Spleen (tissue), 11 donors: Measurements from ENCODE around the gene LMF1. TPM values are rescaled to one million over a fixed set of nuclear protein-coding genes. Genes with fewer than 3 reads are reported as not detected.
"Not testable (repeated sequence)": the region's sequence is repeated elsewhere in the genome, so short reads cannot be mapped to it uniquely, and the experiment has no call there.

Experiments used
- DNase-seq: peaks from one replicate; pipeline ENCODE4 v3.0.0-alpha.2; 2020
- H3K27ac ChIP-seq, 8 donors: fragments of 200-600 bp; sonication (generic) in 7 of 8; 1 replicate in 4 of 8; 2 replicates in 4 of 8; pipeline versions ENCODE4 v1.5.0 to v1.8.0; 2016 to 2021; ENCODE audit warnings: inconsistent platforms in 4 of 8, mild to moderate bottlenecking in 4 of 8, moderate library complexity in 1 of 8
- H3K27me3 ChIP-seq, 7 donors: fragments of 200-600 bp; sonication (generic) in 6 of 7; replicated peaks in 1 of 7; 1 replicate in 4 of 7; 2 replicates in 3 of 7; pipeline versions ENCODE4 v1.5.0 to v1.8.0; 2016 to 2021; ENCODE audit warnings: inconsistent platforms in 3 of 7, mild to moderate bottlenecking in 1 of 7
- H3K36me3 ChIP-seq, 6 donors: fragments of 200-600 bp; sonication (generic) in 5 of 6; 1 replicate in 4 of 6; 2 replicates in 2 of 6; pipeline versions ENCODE4 v1.5.0 to v1.8.0; 2016 to 2021; ENCODE audit warnings: inconsistent platforms in 2 of 6
- H3K4me1 ChIP-seq, 6 donors: fragments of 200-600 bp; sonication (generic) in 5 of 6; 1 replicate in 3 of 6; 2 replicates in 3 of 6; pipeline versions ENCODE4 v1.5.0 to v1.8.0; 2016 to 2021; ENCODE audit warnings: inconsistent platforms in 3 of 6
- H3K4me3 ChIP-seq, 8 donors: fragments of 200-600 bp; sonication (generic) in 7 of 8; 1 replicate in 4 of 8; 2 replicates in 4 of 8; pipeline versions ENCODE4 v1.5.0 to v1.8.0; 2016 to 2021; ENCODE audit warnings: inconsistent platforms in 4 of 8, mild to moderate bottlenecking in 4 of 8, moderate library complexity in 2 of 8
- H3K9me3 ChIP-seq, 8 donors: fragments of 200-600 bp; sonication (generic) in 7 of 8; 1 replicate in 4 of 8; 2 replicates in 4 of 8; pipeline versions ENCODE4 v1.5.0 to v1.8.0; 2016 to 2021; ENCODE audit warnings: inconsistent platforms in 4 of 8
- CTCF ChIP-seq, 11 experiments: fragments of 200-600 bp in 7 of 11; fragments of 450-650 bp in 4 of 11; sonication (generic) in 4 of 11; IDR thresholded peaks in 8 of 11; conservative IDR thresholded peaks in 3 of 11; 1 replicate in 7 of 11; 2 replicates in 4 of 11; pipeline versions ENCODE4 v1.4.0 to v1.8.0; 2016 to 2021; ENCODE audit warnings: antibody characterized with exemption in 11 of 11, inconsistent platforms in 4 of 11, mild to moderate bottlenecking in 1 of 11
- POLR2A ChIP-seq, 3 donors: fragments of 450-650 bp; IDR thresholded peaks; one replicate each; pipeline ENCODE4 v1.5.1; 2017; ENCODE audit warnings: antibody characterized with exemption in 3 of 3, mild to moderate bottlenecking in 1 of 3
- POLR2AphosphoS5 ChIP-seq, 3 donors: sonication (generic); formaldehyde crosslinking; IDR thresholded peaks; one replicate each; pipeline ENCODE4 v1.5.1; 2017; ENCODE audit warnings: antibody characterized with exemption in 3 of 3
- WGBS, 5 donors: extraction: QIAGEN DNeasy Blood & Tissue Kit in 3 of 5; methylation state at CpG; one replicate each; pipeline versions ENCODE4 v1.1.5 to v1.1.7; 2013 to 2018; 5-methylcytosine and 5-hydroxymethylcytosine counted together
- intact Hi-C: fragments of 100-400 bp; cut with DNase I; formaldehyde crosslinking; loops from one replicate; pipeline ENCODE4 v1.15.0; 2023; ENCODE audit warnings: low total_unique reads
- polyA plus RNA-seq, 3 donors: library from polyadenylated mRNA; stranded (reverse); fragments of 200-250 nt; gene quantifications; one replicate each; pipeline ENCODE4 v1.2.1, GENCODE V29; 2013
- total RNA-seq, 7 donors: library from RNA; depleted of rRNA in 3 of 7; stranded (reverse); fragments of >200 nt in 3 of 7; fragmentation: NEBNext Ultra II Directional in 4 of 7; extraction: Animal tissue kit (Norgen Biotek cat#: 25700) in 4 of 7; gene quantifications; one replicate each; pipeline versions ENCODE4 v1.1.0 to v1.2.1, GENCODE V29; 2016 to 2021
- donor health status: healthy with polysubstance abuse.
- donor health status: DM: no; HTN: no; CAD: no; lungs with moderate emphysema.
- donor health status: DM: no; HTN: no; CAD: no.
- donor health status: Bipolar disorder and iron deficiency.
- donor health status: healthy.
- donor health status: DM: no; HTN: no; CAD: no.
- donor health status: DM: yes; HTN: yes; CAD: no.

LMF1 gene
- total and polyA plus RNA-seq, 10 donors, result 10.4 to 57.6 (median 32.5) TPM

- H3K36me3 ChIP-seq, result peaks cover 0 to 46% (median 5%) of the 10 kb centered on the region in 6 donors
- peaks cover 9 to 37% (median 31%) of the 10 kb centered on the region in 8 donors for H3K9me3 ChIP-seq
- no peaks in the 10 kb centered on the region for H3K27me3 ChIP-seq
- no peak overlapping the region for H3K4me3 ChIP-seq
- no peak for DNase-seq
- peaks cover 0 to 8% (median 0%) of the 10 kb centered on the region in 6 donors for H3K4me1 ChIP-seq
- TF ChIP-seq POLR2AphosphoS5 (IDR thresholded peaks at IDR 0.05), result no peak
- TF ChIP-seq POLR2A (IDR thresholded peaks at IDR 0.05), result no peak
- TF ChIP-seq CTCF (IDR thresholded peaks at IDR 0.05 in 8 of 11, conservative IDR thresholded peaks at IDR 0.05 in 3 of 11), result no peak
- intact Hi-C loops, result no loop called here
- H3K27ac ChIP-seq, result no peak overlapping the region
- WGBS, 5 donors, result 89 to 92% (median 91%) methylated on average over 5 of the region's 5 CpGs
Measured at GRCh38 chr16:884232-884631, 86.6 kb downstream of the LMF1 start.

- no peak for TF ChIP-seq POLR2A (IDR thresholded peaks at IDR 0.05)
- no peak for TF ChIP-seq CTCF (IDR thresholded peaks at IDR 0.05 in 8 of 11, conservative IDR thresholded peaks at IDR 0.05 in 3 of 11)
- TF ChIP-seq POLR2AphosphoS5 (IDR thresholded peaks at IDR 0.05), result no peak
- intact Hi-C loops, result no loop called here
- H3K9me3 ChIP-seq, result peaks cover 9 to 37% (median 31%) of the 10 kb centered on the region in 8 donors
- H3K27me3 ChIP-seq, result no peaks in the 10 kb centered on the region
- peaks cover 0 to 43% (median 5%) of the 10 kb centered on the region in 6 donors for H3K36me3 ChIP-seq
- no peak overlapping the region for H3K4me3 ChIP-seq
- H3K27ac ChIP-seq, result no peak overlapping the region
- DNase-seq, result no peak
- peaks cover 0 to 8% (median 0%) of the 10 kb centered on the region in 6 donors for H3K4me1 ChIP-seq
- WGBS, 5 donors, result 91 to 96% (median 95%) methylated on average over 2 of the region's 2 CpGs
Measured at GRCh38 chr16:883781-884180, 87.0 kb downstream of the LMF1 start.

- TF ChIP-seq CTCF (IDR thresholded peaks at IDR 0.05 in 8 of 11, conservative IDR thresholded peaks at IDR 0.05 in 3 of 11), result no peak
- TF ChIP-seq POLR2AphosphoS5 (IDR thresholded peaks at IDR 0.05), result no peak
- no peak for TF ChIP-seq POLR2A (IDR thresholded peaks at IDR 0.05)
- WGBS, 5 donors, result 71 to 90% (median 88%) methylated on average over 3 of the region's 3 CpGs
- H3K36me3 ChIP-seq, result peaks cover 0 to 38% (median 5%) of the 10 kb centered on the region in 6 donors
Measured at GRCh38 chr16:883340-883739, 87.4 kb downstream of the LMF1 start.

GRCh38 chr16:882671-883070 is 88.1 kb downstream of the LMF1 start:
- intact Hi-C loops, H3K27me3 ChIP-seq, H3K27ac ChIP-seq, H3K4me3 ChIP-seq: not testable (repeated sequence)
- peak; percentile 19 for DNase-seq
- Histone ChIP-seq H3K36me3 (peaks cover 0 to 32% (median 5%) of the 10 kb centered on the region in 6 donors), H3K4me1 (peaks cover 0 to 13% (median 0%) of the 10 kb centered on the region in 6 donors), H3K9me3 (peaks cover 9 to 37% (median 31%) of the 10 kb centered on the region in 8 donors)
- 94 to 96% (median 95%) methylated on average over 13 to 15 of the region's 15 CpGs for WGBS, 5 donors

More at GRCh38 chr16:883340-883739, 87.4 kb downstream of the LMF1 start:
- Histone ChIP-seq H3K4me3 (no peak overlapping the region), H3K9me3 (peaks cover 9 to 37% (median 31%) of the 10 kb centered on the region in 8 donors), H3K27me3 (no peaks in the 10 kb centered on the region), H3K4me1 (peaks cover 0 to 8% (median 0%) of the 10 kb centered on the region in 6 donors), H3K27ac (no peak overlapping the region)
- intact Hi-C loops, result no loop called here
- DNase-seq, result no peak
